ENCODE measurements around the gene IL20RB.

DNA sequence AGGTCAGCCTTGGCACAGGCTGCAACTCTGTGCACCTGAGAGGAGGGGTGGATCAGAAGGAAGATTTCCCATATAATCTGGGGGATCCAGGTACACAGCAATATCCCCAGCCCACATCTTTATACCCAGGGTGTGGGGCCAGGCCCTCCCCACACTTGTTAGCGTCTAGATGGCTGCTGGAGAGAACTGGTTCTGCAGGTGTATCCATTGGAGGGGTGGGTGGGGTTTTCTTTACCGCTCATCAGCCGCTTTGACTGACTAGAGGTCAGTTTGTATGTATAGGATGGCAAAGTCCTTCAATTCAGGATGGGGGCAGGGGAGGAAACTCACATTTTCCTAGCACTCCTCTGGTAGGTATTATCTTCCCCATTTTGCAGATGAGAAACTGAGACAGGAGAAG, 92.5 kb downstream of the IL20RB start:
- TF ChIP-seq, protein P1, sequence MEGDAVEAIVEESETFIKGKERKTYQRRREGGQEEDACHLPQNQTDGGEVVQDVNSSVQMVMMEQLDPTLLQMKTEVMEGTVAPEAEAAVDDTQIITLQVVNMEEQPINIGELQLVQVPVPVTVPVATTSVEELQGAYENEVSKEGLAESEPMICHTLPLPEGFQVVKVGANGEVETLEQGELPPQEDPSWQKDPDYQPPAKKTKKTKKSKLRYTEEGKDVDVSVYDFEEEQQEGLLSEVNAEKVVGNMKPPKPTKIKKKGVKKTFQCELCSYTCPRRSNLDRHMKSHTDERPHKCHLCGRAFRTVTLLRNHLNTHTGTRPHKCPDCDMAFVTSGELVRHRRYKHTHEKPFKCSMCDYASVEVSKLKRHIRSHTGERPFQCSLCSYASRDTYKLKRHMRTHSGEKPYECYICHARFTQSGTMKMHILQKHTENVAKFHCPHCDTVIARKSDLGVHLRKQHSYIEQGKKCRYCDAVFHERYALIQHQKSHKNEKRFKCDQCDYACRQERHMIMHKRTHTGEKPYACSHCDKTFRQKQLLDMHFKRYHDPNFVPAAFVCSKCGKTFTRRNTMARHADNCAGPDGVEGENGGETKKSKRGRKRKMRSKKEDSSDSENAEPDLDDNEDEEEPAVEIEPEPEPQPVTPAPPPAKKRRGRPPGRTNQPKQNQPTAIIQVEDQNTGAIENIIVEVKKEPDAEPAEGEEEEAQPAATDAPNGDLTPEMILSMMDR (IDR thresholded peaks at IDR 0.05): no peak
- no peak for TF ChIP-seq POLR2A (IDR thresholded peaks at IDR 0.05)
